ENCODE measurements around the gene DLX5.

DLX5 gene

GRCh38 chr7:97018126-97018601 lies 6.5 kb downstream of the DLX5 start:
- DNase-seq, result no peak

DNA sequence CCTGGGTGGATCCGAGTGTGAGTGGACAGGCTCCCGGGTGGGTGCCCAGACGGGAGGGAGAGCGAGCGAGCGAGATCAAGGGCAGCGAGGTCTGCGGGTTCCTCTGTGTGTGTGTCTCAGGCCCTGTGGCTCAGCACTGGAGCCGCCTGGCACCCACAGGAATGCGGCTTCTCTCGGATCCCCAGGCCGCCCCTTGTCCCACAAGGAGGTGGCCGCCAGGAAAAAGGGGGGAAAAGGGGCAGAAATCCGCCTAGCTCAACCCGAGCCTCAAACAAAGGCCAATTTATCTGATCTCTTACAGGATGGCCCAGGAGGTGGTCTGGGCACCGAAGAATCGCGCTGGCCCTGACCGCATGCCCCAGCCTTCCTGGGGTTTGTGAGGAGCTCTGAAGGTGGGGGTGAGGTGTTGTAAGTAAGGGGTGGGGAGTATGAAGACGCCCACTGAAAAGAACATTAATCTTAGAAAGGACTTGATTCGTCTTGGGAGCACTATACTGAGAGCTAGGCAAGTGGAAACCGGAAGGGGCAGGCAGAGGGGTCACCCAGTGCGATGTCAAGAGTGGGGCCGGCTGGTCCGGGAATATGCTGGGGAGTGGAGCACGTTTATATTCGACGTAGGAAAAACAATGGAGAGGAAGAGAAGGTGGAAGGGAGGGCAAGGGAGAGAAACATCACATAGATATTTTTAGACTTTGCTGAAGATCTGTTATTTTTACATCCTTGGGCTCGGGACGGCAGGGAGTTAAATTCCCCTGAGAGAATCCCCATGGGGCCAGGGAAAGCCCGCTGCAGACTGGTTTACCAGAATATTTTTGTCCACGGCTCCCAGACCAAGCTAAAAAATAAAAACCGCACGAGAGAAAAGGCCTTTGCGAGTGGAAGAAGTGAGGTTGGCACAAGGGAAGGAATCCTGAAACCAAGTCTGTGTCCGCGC lies 7.2 kb downstream of the DLX5 start:
- DNase-seq, result no peak

- no peak for DNase-seq
Observed at GRCh38 chr7:97016381-97017191, 8.0 kb downstream of the DLX5 start.

DNA sequence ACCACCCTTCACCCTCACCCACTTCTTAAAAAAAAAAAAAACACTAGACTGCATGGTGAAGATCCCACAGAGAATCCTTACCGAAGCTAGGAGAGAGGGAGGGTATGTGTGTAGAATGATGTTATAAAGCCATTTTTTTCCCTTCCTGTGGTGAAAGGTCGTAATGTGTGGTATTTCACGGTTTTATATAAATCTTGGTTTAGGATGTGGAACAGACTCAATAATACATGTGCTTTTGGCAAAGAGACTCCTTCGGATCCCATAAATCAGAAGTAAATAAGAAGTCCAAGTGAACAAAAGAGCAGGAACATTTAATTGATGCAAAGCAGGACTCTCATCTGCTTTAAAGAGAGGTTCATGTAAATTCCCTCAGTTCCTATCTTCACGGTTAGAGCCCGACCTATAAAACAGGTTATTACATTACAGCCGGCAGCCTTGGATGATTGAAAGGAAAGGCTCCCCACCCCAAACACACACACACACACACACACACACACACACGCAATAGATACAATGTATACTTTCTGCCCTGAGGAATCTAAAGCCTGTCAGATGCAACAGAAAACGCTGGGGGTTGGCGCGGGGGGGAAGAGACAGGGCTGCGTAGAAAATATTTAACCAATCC lies 8.8 kb downstream of the DLX5 start:
- no peak for DNase-seq

GRCh38 chr7:97015279-97015678 lies 9.4 kb downstream of the DLX5 start:
- no peak for DNase-seq

DNA sequence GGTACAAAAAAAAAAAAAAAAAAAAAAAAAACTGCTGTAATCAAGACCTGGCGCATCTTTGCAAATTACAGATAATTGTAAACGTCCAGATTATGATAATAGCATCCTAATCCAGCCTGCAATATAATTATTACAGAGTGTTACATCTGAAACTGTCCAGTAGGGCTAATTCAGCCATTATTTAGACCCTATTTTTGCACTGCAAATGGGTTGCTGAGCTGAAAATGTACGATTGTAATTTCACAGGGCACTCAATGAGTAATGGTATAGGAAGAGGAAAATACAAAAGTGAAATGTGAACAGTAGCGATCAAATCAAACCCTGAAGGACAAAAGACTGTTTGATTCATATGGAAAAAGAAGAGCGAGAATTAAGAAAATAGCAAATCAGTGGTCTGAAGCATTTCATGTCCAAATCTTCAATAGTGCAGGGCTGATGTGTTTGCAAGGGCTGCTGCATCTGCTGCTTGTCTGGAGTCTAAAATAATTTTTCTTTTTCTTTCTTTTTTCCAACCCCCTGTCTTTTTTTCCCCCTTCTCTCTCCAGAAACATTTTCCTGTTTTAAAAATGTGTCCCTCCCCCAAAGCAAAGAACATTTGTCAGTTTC lies 10.4 kb downstream of the DLX5 start:
- no peak for DNase-seq

DNA sequence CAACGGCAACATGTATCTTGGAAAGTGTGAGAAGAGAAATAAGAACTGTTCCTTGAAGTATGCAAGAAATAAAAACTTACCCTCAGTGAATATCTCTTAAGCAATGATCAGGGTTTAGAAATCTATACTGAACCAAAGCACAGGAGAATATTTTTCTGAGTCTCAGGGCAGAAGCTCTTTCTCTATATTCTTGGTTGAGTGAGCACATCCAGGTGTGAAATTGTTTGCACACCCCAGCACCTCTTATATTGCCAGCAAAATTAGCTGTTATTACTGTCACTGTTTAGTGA lies 10.8 kb downstream of the DLX5 start:
- DNase-seq, result no peak

GRCh38 chr7:97013134-97013844 lies 11.3 kb downstream of the DLX5 start:
- no peak for DNase-seq

- no peak for DNase-seq
Observed at GRCh38 chr7:97012365-97013133, 12.1 kb downstream of the DLX5 start.

- no peak for DNase-seq
Observed at GRCh38 chr7:97011536-97012364, 12.9 kb downstream of the DLX5 start.

DNA sequence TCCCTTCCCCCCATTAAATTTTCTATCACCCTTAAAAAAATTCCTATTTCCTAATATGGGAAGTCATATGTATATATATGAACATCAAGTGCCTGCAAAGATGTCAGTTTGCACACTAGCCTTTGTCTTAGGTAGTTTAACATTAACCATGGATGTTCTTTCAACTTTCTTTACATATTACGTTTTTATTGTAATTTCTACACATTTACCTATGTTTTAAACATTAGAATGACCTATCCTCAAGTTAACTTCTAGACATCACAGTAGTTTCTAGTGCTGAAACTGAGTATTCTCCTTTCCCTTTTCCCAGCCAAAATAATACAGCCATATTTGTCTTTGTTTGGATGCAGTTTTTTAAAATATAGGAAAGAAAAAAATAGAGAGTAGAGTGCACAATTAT lies 13.5 kb downstream of the DLX5 start:
- DNase-seq, result no peak

DNA sequence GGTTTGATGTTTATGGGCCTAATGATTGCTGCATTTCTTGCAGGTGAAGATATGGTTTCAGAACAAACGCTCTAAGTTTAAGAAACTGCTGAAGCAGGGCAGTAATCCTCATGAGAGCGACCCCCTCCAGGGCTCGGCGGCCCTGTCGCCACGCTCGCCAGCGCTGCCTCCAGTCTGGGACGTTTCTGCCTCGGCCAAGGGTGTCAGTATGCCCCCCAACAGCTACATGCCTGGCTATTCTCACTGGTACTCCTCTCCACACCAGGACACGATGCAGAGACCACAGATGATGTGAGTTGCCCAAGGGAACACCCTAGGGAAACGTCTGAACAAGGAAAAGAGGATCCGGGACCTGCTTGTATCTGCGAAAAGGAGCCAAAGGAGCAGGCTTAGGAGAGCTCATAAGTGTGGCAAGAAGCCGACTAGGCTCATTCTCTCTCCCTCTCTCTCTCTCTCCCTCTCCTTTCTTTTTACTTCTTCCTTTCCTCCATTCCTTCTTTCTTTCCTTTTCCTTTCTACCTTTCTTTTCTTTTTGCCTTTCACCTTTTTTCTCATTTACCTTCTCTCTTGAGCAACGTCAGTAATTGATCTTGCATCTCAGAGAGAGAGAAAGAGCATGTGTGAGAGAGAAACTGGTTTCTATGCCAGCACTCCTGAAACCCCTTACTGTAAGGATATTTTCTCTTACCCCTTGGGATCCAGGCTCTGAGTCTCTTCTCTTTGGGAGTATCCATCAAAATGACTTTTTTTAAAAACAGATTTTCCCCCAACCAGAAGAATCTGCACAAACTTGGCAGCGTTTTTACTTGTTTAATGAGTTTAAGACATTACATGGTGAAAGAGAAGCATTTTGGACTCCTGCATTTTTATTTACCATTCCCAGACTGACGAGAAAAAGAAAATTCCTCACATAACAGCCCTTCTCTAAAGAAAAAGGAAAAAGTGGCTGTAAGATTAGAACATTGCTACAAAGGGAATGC lies 14.6 kb downstream of the DLX5 start:
- no peak for DNase-seq

GRCh38 chr7:97008275-97008917 lies 16.2 kb downstream of the DLX5 start:
- no peak for DNase-seq

GRCh38 chr7:97007583-97007861 lies 17.1 kb downstream of the DLX5 start:
- DNase-seq, result no peak

GRCh38 chr7:97006816-97007582 lies 17.6 kb downstream of the DLX5 start:
- no peak for DNase-seq

DNA sequence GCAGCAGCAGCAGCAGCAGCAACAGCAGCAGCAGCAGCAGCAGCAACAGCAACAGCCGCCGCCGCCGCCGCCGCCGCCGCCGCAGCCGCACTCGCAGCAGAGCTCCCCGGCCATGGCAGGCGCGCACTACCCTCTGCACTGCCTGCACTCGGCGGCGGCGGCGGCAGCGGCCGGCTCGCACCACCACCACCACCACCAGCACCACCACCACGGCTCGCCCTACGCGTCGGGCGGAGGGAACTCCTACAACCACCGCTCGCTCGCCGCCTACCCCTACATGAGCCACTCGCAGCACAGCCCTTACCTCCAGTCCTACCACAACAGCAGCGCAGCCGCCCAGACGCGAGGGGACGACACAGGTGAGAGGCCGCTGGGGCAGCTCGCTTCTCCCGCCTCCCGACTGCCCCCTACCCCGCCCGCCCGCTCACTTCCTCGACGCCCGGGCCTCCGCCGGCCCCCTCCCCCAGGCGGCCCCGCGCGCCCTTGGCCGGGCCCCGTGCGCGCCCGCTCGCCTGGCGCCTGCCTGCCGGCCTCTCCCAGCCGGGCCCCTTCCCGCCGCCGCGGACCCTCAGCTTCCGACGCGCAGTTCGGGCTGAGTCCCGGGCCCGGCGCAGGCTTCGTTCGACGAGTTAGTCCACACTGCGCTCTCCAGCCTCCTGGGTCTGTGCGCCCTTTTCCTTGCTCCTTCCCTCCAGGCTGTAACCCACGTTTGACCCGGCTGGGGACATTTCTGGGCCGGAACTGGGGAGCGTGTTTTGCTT lies 18.4 kb downstream of the DLX5 start:
- peak; percentile 19 for DNase-seq
